GM10266 (cell line): Measurements from ENCODE around the gene PAPSS2.

ENCODE experiments used
- DNase-seq: peaks from one replicate; pipeline ENCODE4 v3.0.0; 2012; ENCODE audit errors: extremely low spot score
- TF ChIP-seq, protein P1 (sequence below): IDR thresholded peaks from 2 replicates; pipeline ENCODE4 v1.5.1; 2012; ENCODE audit warnings: mild to moderate bottlenecking, low read depth; ENCODE audit not compliant: control insufficient read depth, insufficient read depth; ENCODE audit errors: missing control alignments

The PAPSS2 gene

GRCh38 chr10:87790185-87790584 is 130.5 kb downstream of the PAPSS2 start:
- TF ChIP-seq, protein P1, sequence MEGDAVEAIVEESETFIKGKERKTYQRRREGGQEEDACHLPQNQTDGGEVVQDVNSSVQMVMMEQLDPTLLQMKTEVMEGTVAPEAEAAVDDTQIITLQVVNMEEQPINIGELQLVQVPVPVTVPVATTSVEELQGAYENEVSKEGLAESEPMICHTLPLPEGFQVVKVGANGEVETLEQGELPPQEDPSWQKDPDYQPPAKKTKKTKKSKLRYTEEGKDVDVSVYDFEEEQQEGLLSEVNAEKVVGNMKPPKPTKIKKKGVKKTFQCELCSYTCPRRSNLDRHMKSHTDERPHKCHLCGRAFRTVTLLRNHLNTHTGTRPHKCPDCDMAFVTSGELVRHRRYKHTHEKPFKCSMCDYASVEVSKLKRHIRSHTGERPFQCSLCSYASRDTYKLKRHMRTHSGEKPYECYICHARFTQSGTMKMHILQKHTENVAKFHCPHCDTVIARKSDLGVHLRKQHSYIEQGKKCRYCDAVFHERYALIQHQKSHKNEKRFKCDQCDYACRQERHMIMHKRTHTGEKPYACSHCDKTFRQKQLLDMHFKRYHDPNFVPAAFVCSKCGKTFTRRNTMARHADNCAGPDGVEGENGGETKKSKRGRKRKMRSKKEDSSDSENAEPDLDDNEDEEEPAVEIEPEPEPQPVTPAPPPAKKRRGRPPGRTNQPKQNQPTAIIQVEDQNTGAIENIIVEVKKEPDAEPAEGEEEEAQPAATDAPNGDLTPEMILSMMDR, result no peak
- no peak for DNase-seq

GRCh38 chr10:87794285-87794684 is 134.6 kb downstream of the PAPSS2 start:
- DNase-seq, result peak; percentile 20
- TF ChIP-seq, protein P1, result no peak
